GM18873 (cell line): ENCODE results near the gene CERS5.
"Not testable (repeated sequence)": the region's sequence is repeated elsewhere in the genome, so short reads cannot be mapped to it uniquely, and the experiment has no call there.

Experiments
- ATAC-seq: cut with Tn5 transposase; IDR thresholded peaks from one replicate; pipeline ENCODE4 v1.9.1; 2021; ENCODE audit warnings: mild to moderate bottlenecking, moderate library complexity, moderate number of reproducible peaks; ENCODE audit not compliant: unreplicated experiment, low FRiP score

The CERS5 gene

DNA sequence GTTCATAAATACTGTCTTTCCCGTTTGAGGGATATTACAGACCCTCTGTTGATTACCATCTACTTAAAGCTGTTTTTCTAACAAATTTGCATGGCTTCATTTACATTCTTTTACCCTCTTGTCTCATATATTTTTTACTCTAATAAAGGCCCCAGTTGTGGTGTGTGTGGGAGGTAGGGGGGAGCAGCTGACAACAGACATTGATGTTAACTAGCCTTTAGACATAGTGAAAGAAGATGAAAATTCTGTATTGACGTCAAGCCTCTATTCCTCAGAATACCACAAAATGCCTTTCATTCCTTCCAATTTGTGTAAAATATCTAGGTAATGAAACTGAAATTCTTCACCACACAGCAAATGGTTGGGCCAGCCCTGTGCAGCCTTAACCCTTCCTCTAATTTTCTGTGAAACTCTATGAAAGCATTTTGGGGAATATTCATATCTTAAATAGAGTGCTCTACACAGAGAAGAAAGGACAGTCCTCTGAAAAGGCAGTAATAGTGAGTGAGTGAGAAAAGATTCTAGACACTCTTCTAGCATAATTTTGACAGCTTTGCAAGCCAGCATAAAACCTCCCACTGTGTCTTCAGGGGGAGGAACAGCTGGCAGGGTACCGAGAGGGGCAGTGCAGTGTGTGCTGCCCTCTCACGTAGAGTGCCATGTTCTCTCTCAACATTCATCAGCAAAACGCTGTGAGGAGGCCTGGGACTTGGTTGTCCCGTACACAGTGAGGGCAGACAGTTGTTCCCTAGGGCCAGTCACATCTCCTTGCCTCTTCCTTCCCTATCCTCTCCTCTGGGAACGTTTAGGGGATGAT lies 20.1 kb upstream of the CERS5 start:
- ATAC-seq, result peak; percentile 44

DNA sequence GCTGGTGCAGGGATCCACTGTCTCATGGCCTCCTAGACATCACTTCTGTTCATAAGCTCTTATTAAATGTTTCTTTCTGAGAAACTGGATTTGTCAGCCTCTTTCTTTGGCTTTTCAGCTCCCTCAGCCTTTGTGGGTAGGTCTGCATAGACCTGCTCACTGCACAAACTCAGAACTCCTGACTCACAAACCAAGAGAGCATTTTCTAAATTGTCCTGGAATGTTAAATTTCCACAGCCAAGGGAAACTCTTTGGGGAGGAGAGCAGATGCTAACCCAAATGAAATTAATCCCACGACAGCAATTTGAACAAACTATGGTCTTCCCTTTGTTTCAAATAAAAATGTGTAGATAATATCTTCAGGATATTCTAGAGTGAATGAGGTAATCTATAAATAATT lies 19.5 kb upstream of the CERS5 start:
- ATAC-seq, result no peak

DNA sequence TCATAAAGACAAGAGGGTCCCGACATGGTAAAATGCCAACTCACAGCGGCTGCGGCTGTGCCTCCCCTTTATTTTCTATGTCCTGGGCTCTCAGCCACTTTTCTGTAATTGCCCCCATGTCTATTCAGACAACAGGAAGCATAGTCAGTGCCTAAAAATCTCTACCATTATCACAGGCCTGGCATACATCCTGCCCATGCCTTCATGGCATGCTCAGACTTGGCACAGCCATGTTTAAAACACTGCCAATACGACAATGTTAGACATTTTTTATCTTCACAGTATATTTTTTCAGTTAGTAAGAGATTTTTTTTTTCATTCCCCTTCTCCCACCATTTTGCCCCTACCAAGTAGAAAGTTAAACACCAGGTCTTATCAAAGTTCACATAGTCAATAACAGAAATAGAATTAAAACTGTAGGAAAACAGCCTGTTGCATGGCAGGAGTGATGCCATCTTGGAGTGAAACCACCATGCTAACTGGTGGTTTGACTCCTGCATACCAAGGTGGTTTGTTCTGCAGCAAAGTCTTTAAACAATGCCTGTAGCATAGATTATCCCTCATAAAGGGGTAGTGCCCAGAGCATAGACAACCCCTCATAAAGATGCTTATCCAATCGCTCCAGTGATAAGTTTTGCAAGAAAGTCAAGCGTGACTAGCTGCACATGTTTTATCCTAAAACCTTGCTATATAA lies 18.9 kb upstream of the CERS5 start:
- no peak for ATAC-seq

DNA sequence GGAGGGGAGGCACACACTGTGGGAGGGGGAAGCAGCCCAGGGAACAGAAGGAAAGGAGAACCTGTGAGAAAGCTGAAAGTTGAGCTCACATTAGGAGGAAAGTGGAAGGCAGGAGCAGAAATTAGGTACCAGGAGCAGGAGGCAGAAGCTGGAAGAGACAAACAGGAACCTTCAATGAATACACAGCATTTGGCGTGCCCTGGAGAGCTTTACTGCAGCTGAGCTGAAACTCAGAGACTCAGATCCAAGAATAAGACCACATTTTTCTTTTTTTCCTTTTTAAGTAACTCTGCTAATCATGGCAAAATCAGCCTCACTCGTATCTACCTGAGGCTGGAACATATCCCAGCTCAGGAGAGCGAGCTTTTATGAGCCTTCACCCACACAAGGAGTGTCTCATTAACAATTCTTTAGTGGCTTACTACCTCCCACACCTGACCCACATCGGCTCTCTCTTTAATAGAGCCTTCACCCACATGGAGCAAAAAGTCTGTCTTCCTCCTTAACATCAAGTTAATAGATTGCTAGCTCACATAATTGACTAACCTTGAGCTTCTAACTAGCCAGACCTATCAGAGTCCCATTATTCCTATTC lies 18.2 kb upstream of the CERS5 start:
- ATAC-seq, result no peak

DNA sequence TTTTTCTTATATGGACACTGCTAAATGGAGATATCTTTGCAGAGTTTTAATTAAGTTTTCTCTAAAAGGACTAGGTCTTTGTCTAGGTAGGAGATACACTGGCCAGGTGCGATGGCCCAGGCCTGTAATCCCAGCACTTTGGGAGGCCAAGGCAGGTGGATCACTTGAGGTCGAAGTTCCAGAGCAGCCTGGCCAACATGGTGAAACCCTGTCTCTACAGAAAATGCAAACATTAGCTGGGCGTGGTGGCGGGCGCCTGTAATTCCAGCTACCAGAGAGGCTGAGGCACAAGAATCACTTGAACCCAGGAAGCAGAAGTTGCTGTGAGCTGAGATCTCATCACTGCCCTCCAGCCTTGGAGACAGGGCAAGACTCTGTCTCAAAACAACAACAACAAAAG lies 17.1 kb upstream of the CERS5 start:
- ATAC-seq, result no peak

DNA sequence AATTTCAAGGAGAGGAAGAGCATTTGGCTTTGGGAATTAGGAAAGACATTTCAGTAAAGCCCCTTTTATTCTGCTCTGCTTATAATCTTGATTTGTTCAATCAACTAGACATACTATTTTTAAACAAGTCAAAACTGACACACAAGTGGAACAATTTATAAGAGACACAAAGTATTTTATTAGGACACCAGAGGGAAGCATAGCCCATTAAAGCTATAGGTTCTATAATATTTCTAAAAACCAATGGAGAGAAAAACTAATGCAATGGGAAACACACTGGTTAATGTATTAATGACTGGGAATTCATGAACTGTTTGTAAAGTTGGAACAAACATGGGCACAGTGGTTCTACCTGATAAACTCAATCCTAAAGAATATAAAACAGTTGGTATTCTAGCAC lies 15.3 kb upstream of the CERS5 start:
- no peak for ATAC-seq

DNA sequence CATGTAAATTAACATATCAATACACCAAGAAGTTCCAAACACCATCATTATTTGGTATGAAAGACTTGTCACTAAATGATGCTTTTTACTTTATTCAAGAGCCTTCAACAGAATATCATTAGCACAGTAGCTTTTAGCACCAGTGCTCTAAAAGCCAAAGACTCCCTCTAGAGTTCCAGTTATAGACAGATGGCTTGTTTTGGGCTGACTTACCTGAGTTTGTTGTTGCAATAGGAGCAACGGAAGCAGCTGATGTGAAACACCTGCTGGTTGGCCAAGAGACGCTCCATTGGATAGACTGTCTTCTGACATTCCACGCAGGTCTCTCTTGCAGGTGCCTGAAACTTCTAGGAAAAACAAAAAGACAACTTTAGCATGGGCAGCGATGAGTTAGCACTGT lies 14.5 kb upstream of the CERS5 start:
- ATAC-seq, result no peak

DNA sequence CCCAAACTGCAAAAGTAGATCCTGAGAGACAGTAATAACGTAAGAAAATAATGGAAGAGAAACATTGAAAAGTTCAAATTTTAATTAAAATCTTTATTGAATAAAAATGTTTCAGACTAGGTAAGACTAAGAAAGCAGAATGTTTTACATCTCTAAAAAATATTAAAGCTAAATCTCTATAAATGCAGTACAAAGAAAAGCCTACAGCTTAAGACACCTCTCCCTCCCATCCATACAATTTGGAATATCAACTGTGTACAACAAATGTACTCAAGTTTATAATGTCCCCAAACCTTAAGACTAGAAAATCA lies 8.5 kb upstream of the CERS5 start:
- no peak for ATAC-seq

DNA sequence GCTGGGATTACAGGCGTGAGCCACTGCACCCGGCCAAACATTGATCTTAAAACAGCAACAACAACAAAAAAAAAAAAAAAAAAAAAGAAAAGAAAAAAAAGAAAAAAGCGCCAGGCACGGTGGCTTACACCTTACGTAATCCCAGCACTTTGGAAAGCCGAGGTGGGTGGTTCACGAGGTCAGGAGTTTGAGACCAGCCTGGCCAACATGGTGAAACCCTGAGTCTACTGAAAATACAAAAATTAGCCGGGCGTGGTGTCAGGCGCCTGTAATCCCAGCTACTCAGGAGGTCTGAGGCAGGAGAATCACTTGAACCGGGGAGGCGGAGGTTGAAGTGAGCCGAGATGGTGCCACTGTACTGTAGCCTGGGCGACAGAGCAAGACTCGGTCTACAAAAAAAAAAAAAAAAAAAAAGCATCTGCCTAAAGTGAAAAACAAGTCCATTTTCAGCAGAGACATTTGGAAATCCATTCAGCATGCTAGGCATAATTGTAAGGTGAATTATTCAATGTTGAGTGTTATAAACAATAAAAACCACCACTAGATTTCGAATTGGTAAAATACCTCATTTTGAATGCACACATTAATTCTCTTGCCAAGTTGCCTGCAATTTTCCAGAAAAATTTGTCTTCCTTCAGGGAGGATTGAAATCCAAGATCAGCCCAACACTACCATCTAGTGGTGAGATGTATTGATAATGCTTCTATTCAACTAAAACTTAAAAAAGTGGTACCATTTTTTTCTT lies 8.0 kb upstream of the CERS5 start:
- no peak for ATAC-seq

DNA sequence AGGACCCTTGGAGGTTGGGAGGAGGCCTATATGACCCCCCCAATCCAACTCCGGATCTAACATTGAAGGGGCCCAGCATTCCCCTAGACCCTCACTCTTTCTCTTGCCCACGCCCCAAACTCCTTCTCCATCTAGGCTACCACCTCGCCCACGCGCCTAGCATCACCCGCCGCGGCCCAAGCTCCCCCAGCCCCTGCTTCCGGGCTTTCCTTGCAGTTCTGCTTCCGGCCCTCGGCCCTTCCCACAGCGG lies 445 bp downstream of the CERS5 start:
- ATAC-seq, result peak; percentile 14

DNA sequence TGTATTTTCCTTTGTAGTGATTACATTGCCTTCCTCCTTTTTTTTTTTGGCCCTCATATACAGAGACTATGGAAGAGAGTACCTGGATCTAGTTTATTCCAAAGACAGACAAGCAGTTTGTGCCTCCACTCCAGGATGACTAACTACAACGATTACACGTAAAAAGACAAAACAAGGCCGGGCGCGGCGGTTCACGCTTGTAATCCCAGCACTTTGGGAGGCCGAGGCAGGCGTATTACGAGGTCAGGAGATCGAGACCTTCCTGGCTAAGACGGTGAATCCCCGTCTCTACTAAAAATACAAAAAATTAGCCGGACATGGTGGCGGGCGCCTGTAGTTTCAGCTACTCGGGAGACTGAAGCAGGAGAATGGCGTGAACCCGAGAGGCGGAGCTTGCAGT lies 2.2 kb downstream of the CERS5 start:
- ATAC-seq, result no peak

DNA sequence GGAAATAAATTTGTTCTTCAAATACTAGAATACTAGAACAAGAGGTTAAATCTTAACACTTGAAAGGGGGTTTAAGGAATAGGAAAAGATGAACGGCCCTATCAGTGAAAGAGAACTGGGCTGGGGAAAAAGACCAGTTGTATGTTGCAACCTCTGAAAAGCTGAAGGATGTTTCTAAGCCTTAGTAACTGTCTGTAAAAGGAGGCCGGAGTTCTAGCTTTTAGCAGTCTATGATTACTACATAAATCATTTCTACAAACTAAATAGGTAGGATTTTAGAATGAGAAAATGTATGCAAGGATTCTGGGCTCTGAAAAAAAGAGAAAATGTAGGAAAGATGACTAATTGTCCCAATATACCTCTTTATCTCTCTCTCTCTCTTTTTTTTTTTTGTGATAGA lies 4.9 kb downstream of the CERS5 start:
- ATAC-seq, result no peak

DNA sequence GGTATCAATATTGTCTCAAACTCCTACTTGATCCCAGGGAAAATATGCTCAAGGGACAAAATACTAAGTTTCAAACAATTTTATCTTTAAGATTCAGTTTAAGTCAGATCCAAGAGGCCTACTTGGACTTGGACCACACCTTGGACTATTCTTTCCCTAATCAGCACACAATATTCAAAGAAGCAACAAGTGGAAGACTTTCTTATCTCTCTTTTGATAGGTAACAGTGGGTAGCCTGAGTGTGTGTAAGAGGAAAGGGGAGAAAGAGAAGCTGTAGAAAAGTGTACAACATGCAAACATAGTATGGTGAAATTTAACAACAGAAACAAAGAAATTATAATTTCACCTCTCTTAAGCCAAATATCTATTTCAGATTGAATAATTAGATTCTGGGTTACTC lies 6.5 kb downstream of the CERS5 start:
- no peak for ATAC-seq

DNA sequence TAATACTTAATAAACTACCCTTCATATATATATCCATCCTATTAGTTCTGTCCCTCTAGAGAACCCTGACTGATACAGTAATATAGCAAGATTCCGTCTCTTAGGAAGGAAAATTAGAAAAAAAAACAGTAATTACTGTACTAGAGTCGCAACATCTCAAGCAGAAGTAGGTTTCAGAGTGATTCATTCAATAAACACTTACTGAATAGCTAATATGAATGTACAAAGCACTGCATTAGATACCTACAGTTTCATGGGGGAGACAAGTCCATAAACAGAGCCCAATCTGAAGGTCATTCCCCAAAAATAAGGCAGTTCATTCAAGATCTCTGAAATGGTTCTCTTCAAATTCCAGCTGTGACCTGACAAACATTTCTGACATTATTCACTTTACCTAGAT lies 9.9 kb downstream of the CERS5 start:
- ATAC-seq, result no peak

DNA sequence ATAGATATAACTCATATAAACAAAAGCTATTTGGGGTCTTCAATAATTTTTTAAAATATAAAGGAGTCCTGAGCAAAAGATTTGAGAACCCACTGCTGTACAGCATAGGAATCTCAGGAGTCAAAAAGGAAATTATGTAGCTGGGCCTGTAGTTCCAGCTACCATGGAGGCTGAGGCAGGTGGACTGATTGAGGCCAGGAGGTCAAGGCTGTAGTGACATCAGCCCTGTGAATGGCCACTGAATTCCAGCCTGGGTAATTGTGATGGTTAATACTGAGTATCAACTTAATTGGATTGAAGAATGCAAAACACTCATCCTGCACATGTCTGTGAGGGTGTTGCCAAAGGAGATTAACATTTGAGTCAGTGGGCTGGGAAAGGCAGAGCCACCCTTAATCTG lies 10.5 kb downstream of the CERS5 start:
- no peak for ATAC-seq

DNA sequence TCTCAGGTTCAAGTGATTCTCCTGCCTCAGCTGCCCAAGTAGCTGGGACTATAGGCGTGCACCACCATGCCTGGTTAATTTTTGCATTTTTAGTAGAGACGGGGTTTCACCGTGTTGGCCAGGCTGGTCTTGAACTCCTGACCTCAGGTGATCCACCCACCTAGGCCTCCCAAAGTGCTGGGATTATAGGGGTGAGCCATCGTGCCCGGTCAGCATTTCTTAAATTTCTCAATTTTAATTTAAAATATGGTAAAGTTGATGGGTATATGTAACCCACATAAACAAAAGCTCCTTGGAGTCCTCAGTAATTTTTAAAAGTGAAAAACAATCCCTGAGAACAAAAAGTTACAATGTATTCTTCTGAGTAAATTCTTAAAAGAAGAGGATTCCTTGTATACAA lies 12.2 kb downstream of the CERS5 start:
- ATAC-seq, result not testable (repeated sequence)

DNA sequence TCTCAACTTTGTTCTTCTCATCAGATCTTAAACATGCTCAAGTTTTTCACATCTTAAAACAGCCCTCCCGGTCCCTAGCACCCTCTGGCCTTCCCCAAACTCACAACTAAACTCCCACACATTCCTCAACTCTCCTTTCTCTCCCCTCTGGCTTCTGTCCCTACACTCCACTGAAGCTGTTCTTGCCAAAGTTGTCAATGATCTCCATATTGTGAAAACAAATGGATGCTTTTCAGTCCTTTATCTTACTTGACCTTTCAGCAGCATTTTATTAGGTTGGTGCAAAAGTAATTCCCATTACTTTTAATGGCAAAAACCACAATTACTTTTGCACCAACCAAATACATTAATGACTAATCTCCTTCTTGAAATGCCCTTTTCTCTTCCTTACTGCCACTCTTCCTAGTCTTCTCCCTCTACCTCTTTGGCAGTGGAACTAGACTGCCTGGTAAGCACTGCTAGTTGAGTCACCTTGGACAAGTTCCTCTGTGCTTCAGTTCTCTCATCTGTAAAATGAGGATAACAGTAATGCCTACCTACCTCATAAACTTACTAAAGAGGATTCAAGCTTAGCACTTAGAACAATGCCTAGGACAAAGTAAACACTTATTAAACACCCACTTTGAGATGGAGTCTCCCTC lies 16.0 kb downstream of the CERS5 start:
- no peak for ATAC-seq

DNA sequence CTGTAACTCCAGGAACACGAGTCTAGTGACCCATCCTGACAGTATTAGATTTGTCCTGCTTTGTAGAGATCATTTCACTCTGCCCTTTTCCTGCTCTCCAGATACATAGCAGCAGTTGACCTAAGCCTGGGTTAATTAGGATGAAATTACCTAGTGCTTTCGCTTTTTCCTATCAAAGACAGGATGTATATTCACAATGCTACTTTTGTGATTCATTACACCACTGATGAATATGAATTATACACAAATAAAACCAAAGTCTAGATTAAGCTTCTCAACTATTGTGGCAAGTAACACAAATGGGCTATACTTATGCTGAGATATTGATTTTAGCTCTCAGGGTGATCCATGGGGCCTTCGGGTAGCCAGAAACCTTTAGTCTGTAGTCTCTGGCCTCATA lies 17.9 kb downstream of the CERS5 start:
- ATAC-seq, result no peak

DNA sequence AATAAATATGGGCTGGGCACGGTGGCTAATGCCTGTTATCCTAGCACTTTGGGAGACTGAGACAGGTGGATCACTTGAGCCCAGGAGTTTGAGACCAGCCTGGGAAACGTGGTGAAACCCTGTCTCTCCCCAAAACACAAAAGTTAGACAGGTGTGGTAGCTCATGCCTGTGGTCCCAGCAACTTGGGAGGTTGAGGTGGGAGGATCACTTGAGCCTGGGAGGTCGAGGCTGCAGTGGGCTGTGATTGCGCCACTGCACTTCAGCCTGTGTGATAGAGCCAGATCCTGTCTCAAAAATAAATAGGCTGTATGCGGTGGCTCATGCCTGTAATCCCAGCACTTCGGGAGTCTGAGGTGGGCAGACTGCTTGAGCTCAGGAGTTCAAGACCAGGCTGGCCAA lies 19.2 kb downstream of the CERS5 start:
- ATAC-seq, result not testable (repeated sequence)

DNA sequence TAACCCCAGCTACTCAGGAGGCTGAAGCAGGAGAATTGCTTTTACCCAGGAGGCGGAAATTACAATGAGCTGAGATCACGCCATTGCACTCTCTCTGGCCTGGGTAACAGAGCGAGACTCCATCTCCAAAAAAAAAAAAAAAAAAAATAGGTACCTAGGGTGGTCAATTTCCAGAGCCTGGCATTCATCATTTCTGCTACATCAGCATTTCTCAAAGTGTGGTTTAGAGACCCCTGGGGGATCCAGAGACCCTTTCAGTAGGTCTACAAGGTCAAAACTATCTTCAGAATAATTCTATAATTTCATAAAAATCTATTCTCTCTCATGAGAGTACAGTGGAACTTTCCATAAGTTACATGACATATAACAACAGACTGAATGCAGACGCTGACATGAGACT lies 19.9 kb downstream of the CERS5 start:
- no peak for ATAC-seq

DNA sequence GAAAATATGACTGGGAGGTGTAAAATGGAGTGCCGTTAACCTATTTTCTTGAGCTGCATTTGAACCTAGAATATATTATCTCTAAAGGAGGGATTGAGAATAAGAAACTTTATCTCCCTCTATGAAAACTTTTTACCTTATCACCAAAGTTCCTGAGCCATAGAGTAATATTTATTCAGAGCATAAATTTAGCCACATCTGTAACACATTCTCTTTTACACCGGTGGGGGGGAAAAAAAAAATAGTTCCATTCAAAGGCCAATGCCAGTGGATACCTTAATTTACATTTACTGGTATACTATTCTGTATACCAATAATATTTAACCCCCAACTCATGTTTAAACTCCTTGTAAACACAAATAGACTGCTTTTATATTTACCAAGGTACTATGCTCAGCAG lies 21.7 kb downstream of the CERS5 start:
- no peak for ATAC-seq
